Adrenal gland (tissue), 12 donors: ENCODE results near the gene OTUD3. TPM values are rescaled to one million over a fixed set of nuclear protein-coding genes. Genes with fewer than 3 reads are reported as not detected.
A peak's percentile ranks its signal among the peaks of the same experiment; 100 is the strongest.

Experiments
- DNase-seq, 7 donors: peaks; one replicate each; pipeline ENCODE4 v3.0.0-alpha.2; 2019 to 2020
- H3K27ac ChIP-seq, 5 donors: fragments of 200-600 bp; sonication (generic) in 4 of 5; 1 replicate in 3 of 5; 2 replicates in 2 of 5; pipeline versions ENCODE4 v1.5.1 to v1.8.0; 2016 to 2020; ENCODE audit warnings: mild to moderate bottlenecking in 1 of 5
- H3K27me3 ChIP-seq: fragments of 200-600 bp; 2 replicates; pipeline ENCODE4 v1.8.0; 2021
- H3K36me3 ChIP-seq, 2 donors: fragments of 200-600 bp; replicated peaks in 1 of 2; 1 replicate in 1 of 2; 2 replicates in 1 of 2; pipeline versions ENCODE4 v1.5.1 to v1.8.0; 2018 to 2022
- H3K4me1 ChIP-seq, 2 donors: fragments of 200-600 bp; replicated peaks in 1 of 2; 1 replicate in 1 of 2; 2 replicates in 1 of 2; pipeline versions ENCODE4 v1.5.1 to v1.8.0; 2018 to 2021
- H3K4me3 ChIP-seq, 4 donors: fragments of 200-600 bp; sonication (generic) in 3 of 4; one replicate each; pipeline ENCODE4 v1.5.1; 2016 to 2018
- H3K9me3 ChIP-seq, 3 donors: fragments of 200-600 bp; sonication (generic) in 1 of 3; replicated peaks in 1 of 3; 1 replicate in 2 of 3; 2 replicates in 1 of 3; pipeline versions ENCODE4 v1.5.1 to v1.8.0; 2016 to 2021
- CTCF ChIP-seq, 6 experiments: fragments of 450-650 bp in 4 of 6; fragments of 200-600 bp in 2 of 6; sonication (generic) in 1 of 6; IDR thresholded peaks; 1 replicate in 5 of 6; 2 replicates in 1 of 6; pipeline versions ENCODE4 v1.5.1 to v1.8.0; 2016 to 2021; ENCODE audit warnings: antibody characterized with exemption in 6 of 6, mild to moderate bottlenecking in 2 of 6, moderate library complexity in 1 of 6
- POLR2A ChIP-seq, 2 donors: fragments of 450-650 bp; IDR thresholded peaks; one replicate each; pipeline ENCODE4 v1.6.1; 2017; ENCODE audit warnings: antibody characterized with exemption in 2 of 2, mild to moderate bottlenecking in 2 of 2, moderate library complexity in 1 of 2
- WGBS, 4 donors: extraction: QIAGEN DNeasy Blood & Tissue Kit in 2 of 4; methylation state at CpG; one replicate each; pipeline versions ENCODE4 v1.1.5 to v1.1.7; 2013 to 2017; 5-methylcytosine and 5-hydroxymethylcytosine counted together
- intact Hi-C, 2 donors: fragments of 100-400 bp; cut with DNase I; formaldehyde crosslinking; loops; one replicate each; pipeline versions ENCODE4 v1.14.1 to v1.15.0; 2022 to 2023
- polyA plus RNA-seq, 3 donors: library from polyadenylated mRNA; stranded (reverse); fragments of 200-250 nt in 2 of 3; fragments of 350-450 nt in 1 of 3; fragmentation: Illumina TruSeq in 1 of 3; extraction: RNeasy Lipid Tissue Mini Kit (QIAGEN cat#74804) in 1 of 3; gene quantifications; one replicate each; pipeline ENCODE4 v1.2.3, GENCODE V29; 2013 to 2014
- total RNA-seq, 9 donors: library from RNA; depleted of rRNA in 4 of 9; stranded (reverse); fragments of >200 nt in 4 of 9; fragments of 120-200 nt in 1 of 9; fragmentation: NEBNext Ultra II Directional in 1 of 9; extraction: Animal tissue kit (Norgen Biotek cat#: 25700) in 1 of 9; gene quantifications; one replicate each; pipeline versions ENCODE4 v1.1.0 to v1.2.4, GENCODE V29; 2013 to 2023
- donor health status: healthy with polysubstance abuse.
- donor health status: Bipolar disorder and iron deficiency.
- donor health status: DM: yes; HTN: yes; CAD: no.
- donor health status: DM: no; HTN: no; CAD: no.
- donor health status: DM: no; HTN: no; CAD: no.
- donor health status: DM: yes; HTN: yes; CAD: no.

Gene OTUD3
- total and polyA plus RNA-seq, 12 donors: 3.0 to 15.3 (median 5.5) TPM

GRCh38 chr1:19869929-19870328, 12.3 kb upstream of the OTUD3 start:
- Histone ChIP-seq H3K27ac (no peak overlapping the region), H3K4me3 (no peak overlapping the region), H3K36me3 (no peaks in the 10 kb centered on the region), H3K9me3 (no peaks in the 10 kb centered on the region), H3K27me3 (no peaks in the 10 kb centered on the region), H3K4me1 (no peaks in the 10 kb centered on the region)
- WGBS, 4 donors: 46 to 55% (median 53%) methylated on average over 5 of the region's 5 CpGs
- TF ChIP-seq CTCF (IDR thresholded peaks at IDR 0.05) (no peak), POLR2A (IDR thresholded peaks at IDR 0.05) (no peak)
- DNase-seq: no peak
- intact Hi-C loops: no loop called here

GRCh38 chr1:19872190-19872589, 10.0 kb upstream of the OTUD3 start:
- H3K4me3 ChIP-seq: no peak overlapping the region
- H3K4me1 ChIP-seq: no peaks in the 10 kb centered on the region
- DNase-seq: peak in 2 of 7 donors; percentile 22 to 35
- H3K27ac ChIP-seq: no peak overlapping the region
- H3K36me3 ChIP-seq: no peaks in the 10 kb centered on the region
- 54 to 71% (median 61%) methylated on average over 7 of the region's 7 CpGs for WGBS, 4 donors
- TF ChIP-seq POLR2A (IDR thresholded peaks at IDR 0.05) (no peak), CTCF (IDR thresholded peaks at IDR 0.05) (peak in 3 of 6 experiments; percentile 11 to 46 (median 27))
- H3K9me3 ChIP-seq: no peaks in the 10 kb centered on the region
- peaks cover 5% of the 10 kb centered on the region for H3K27me3 ChIP-seq
- intact Hi-C loops: no loop called here

- intact Hi-C loops: no loop called here
- Histone ChIP-seq H3K27ac (no peak overlapping the region), H3K9me3 (no peaks in the 10 kb centered on the region), H3K36me3 (no peaks in the 10 kb centered on the region), H3K4me3 (no peak overlapping the region), H3K27me3 (peaks cover 5% of the 10 kb centered on the region), H3K4me1 (no peaks in the 10 kb centered on the region)
- no peak for TF ChIP-seq POLR2A (IDR thresholded peaks at IDR 0.05)
- no peak for TF ChIP-seq CTCF (IDR thresholded peaks at IDR 0.05)
- 81 to 87% (median 85%) methylated on average over 16 of the region's 16 CpGs for WGBS, 4 donors
- no peak for DNase-seq
Measured at GRCh38 chr1:19877181-19877750, 4.9 kb upstream of the OTUD3 start.

GRCh38 chr1:19877821-19878636, 4.2 kb upstream of the OTUD3 start:
- no peaks in the 10 kb centered on the region for H3K9me3 ChIP-seq
- peaks cover 3% of the 10 kb centered on the region in 2 donors for H3K4me1 ChIP-seq
- DNase-seq: no peak
- TF ChIP-seq POLR2A (IDR thresholded peaks at IDR 0.05) (no peak), CTCF (IDR thresholded peaks at IDR 0.05) (no peak)
- H3K27me3 ChIP-seq: peaks cover 5% of the 10 kb centered on the region
- H3K27ac ChIP-seq: no peak overlapping the region
- no peak overlapping the region for H3K4me3 ChIP-seq
- intact Hi-C loops: no loop called here
- H3K36me3 ChIP-seq: no peaks in the 10 kb centered on the region
- WGBS, 4 donors: 78 to 81% (median 80%) methylated on average over 17 to 19 of the region's 19 CpGs
